Nephron progenitor cell (in vitro differentiated cells): Measurements from ENCODE around the gene TNS4.

Experiments used
- DNase-seq: peaks from one replicate; pipeline ENCODE4 v3.0.0; 2021
- H3K27ac Mint-ChIP-seq: 2 replicates; pipeline ENCODE4 v1.8.0; 2021; ENCODE audit warnings: mild to moderate bottlenecking, moderate library complexity, mixed read lengths
- H3K27me3 Mint-ChIP-seq: 2 replicates; pipeline ENCODE4 v1.8.0; 2021; ENCODE audit warnings: mild to moderate bottlenecking, low read depth, mixed read lengths; ENCODE audit not compliant: poor library complexity
- H3K36me3 Mint-ChIP-seq: 2 replicates; pipeline ENCODE4 v1.8.0; 2021; ENCODE audit warnings: low read depth, mixed read lengths
- H3K4me1 Mint-ChIP-seq: 2 replicates; pipeline ENCODE4 v1.8.0; 2021; ENCODE audit warnings: mixed read lengths
- H3K4me3 Mint-ChIP-seq: 2 replicates; pipeline ENCODE4 v1.8.0; 2021; ENCODE audit warnings: mild to moderate bottlenecking, moderate library complexity, mixed read lengths
- H3K9me3 Mint-ChIP-seq: 2 replicates; pipeline ENCODE4 v1.8.0; 2021; ENCODE audit warnings: mild to moderate bottlenecking, moderate library complexity, mixed read lengths
- TF ChIP-seq, protein P1 (sequence below): fragments of 200-600 bp; sonication (generic); IDR thresholded peaks from 2 replicates; pipeline ENCODE4 v1.5.0; 2021; ENCODE audit warnings: antibody characterized with exemption

The TNS4 gene

DNA sequence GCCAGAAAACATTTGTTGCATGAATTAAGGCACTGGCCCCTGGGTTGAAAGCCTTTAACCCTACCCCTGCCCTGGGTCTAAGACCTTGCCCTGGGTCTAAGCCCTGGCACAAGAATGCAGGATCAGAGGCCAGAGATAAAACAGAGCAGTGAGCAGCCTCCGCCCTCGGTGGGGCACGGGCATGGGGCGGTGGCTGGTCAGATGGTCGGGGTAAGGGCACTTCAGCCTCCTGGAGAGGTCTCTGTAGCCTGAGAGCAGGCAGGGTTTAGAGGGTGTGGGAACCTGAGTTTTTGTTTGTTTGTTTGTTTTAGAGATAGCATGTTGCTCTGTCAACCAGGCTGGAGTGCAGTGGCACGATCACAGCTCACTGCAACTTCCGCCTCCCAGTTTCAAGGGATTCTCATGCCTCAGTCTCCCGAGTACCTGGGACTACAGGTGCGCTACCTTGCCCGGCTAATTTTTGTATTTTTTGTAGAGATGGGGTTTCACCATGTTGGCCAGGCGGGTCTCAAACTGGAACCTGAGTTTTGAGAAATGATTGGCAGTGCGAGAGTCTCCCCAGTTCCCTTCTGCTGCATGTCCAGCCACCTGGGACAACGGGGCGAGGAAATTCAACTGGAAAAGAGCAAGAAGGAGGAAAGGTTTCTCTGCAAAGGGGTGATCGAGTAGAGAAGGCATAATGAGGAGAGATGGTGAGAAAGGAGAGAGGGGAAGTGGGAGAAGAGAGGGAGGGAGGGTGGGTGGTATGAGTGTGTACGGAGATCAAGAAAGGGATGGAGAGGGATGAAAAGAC lies 27.7 kb downstream of the TNS4 start:
- Mint-ChIP-seq H3K4me3 (no peak overlapping the region), H3K27ac (no peak overlapping the region), H3K9me3 (peaks cover 23% of the 10 kb centered on the region), H3K27me3 (peaks cover 3% of the 10 kb centered on the region), H3K4me1 (peaks cover 50% of the 10 kb centered on the region), H3K36me3 (peaks cover 19% of the 10 kb centered on the region)
- DNase-seq = no peak
- TF ChIP-seq, protein P1, sequence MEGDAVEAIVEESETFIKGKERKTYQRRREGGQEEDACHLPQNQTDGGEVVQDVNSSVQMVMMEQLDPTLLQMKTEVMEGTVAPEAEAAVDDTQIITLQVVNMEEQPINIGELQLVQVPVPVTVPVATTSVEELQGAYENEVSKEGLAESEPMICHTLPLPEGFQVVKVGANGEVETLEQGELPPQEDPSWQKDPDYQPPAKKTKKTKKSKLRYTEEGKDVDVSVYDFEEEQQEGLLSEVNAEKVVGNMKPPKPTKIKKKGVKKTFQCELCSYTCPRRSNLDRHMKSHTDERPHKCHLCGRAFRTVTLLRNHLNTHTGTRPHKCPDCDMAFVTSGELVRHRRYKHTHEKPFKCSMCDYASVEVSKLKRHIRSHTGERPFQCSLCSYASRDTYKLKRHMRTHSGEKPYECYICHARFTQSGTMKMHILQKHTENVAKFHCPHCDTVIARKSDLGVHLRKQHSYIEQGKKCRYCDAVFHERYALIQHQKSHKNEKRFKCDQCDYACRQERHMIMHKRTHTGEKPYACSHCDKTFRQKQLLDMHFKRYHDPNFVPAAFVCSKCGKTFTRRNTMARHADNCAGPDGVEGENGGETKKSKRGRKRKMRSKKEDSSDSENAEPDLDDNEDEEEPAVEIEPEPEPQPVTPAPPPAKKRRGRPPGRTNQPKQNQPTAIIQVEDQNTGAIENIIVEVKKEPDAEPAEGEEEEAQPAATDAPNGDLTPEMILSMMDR = no peak

DNA sequence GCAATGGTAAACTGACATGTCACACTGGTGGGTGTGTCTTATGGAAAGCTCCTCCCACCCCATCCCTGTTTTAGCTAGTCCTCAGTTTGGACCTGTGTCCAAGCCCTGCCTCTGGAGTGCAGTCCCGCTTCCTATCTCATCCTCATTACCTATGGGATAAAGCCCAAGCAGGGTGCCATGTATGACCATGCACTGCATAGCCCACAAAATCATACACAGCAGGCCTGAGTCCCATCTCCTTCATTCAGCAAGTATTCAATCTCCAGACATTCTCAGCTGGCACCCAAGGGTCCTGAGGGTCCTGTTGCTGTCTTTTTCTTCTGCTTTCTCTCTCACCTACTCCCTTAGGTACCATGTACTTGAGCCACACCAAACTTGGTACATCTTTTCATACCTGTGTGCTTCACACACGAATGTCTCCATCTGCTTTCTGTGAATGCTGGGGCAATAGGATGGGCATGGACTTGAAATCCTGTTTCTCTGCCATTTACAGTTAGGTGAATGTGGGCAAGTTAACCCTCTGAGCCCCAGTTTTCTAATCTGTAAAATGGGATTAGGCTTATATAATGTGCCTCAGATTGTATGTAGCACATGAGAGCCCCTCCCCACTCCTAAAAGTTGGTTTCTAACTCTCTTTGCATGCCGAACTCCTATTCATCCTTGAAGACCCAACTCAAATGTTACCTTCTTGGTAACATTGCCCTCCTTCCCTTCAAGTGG lies 28.5 kb downstream of the TNS4 start:
- no peak overlapping the region for H3K27ac Mint-ChIP-seq
- H3K4me1 Mint-ChIP-seq = peaks cover 50% of the 10 kb centered on the region
- peaks cover 3% of the 10 kb centered on the region for H3K27me3 Mint-ChIP-seq
- TF ChIP-seq, protein P1 = no peak
- no peak overlapping the region for H3K4me3 Mint-ChIP-seq
- no peak for DNase-seq
- peaks cover 19% of the 10 kb centered on the region for H3K36me3 Mint-ChIP-seq
- H3K9me3 Mint-ChIP-seq = peaks cover 23% of the 10 kb centered on the region

DNA sequence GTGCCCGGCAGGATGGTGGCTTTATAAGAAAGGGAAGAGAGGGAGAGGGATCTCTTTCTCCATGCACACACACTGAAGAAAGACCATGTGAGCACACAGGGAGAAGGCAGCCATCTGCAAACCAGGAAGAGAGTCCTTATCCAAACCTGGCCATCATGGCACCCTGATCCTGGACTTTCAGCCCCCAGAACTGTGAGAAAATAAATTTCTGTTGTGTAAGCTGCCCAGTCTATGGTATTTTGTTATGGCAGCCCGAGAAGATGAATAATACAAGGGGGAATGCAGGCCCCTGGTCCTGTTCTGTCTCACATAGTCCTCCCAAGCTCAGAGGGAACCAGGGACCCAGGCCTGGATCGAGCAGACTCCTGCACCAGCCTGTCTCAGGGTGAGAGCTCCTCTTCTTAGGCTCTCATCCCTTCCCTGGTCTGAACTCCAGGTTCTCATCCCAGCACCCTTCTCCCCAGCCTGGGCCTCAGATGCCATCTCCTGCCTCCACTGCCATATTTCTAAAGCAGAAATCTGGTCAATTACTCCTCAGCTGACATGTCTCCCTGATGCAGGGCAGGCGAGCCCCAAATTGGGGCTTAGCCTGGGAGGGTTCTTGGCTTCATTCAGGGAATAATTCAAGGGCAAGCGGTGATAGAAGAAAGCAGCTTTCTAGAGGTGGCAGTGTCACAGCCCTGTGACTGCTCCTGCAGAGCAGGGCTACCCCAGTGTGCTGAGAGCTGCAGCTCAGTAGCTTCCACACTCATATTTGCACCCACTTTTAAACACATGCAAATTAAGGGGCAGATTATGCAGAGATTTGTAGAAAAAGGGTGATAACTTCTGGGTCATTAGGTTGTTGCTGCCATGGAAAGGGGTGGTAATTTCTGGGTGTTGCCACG lies 29.3 kb downstream of the TNS4 start:
- no peak for DNase-seq
- Mint-ChIP-seq H3K27me3 (peaks cover 8% of the 10 kb centered on the region), H3K4me3 (no peak overlapping the region), H3K27ac (no peak overlapping the region), H3K4me1 (peaks cover 50% of the 10 kb centered on the region), H3K9me3 (peaks cover 23% of the 10 kb centered on the region), H3K36me3 (peaks cover 19% of the 10 kb centered on the region)
- TF ChIP-seq, protein P1 = no peak

DNA sequence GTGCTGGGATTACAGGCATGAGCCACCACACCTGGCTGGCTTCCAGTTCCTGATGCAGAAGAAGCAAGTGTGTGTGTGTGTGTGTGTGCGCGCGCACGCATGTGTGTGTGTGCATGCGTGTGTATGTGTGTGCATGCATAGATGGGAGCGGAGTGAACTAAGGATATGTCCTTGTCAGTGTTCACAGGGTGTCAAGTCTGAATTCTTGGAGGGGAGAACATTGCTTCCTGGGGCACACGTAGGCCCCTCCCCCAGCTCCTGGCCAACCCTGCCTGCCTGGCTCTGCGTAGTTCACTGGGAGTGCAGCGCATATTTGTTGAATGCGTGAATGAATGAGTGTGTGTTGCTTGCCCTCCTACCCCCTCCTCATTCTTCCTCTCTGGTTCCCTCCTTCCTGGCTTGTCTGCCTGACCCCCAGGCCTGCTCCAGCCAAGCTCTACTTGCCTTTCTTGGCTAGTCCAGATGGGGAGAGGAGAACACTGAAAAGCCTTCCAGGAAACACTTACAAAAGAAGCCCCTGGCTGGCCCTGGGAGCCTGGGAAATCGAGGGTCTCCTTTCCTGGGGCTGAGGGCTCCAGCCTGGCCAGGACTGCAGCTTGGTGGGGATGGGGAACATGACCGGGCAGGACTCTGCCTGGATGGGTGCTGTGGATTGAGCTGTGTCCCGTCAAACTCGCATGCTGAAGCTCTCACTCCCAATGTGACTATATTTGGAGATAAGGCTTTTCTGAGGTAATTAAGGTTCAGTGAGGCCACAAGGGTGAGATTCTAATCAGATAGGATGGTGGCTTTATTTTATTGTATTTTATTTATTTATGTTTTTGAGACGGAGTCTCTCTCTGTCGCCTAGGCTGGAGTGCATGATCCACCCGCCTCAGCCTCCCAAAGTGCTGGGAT lies 30.2 kb downstream of the TNS4 start:
- H3K27ac Mint-ChIP-seq = peak overlapping the region; percentile 84
- H3K4me1 Mint-ChIP-seq = peaks cover 47% of the 10 kb centered on the region
- H3K36me3 Mint-ChIP-seq = peaks cover 19% of the 10 kb centered on the region
- no peak overlapping the region for H3K4me3 Mint-ChIP-seq
- H3K9me3 Mint-ChIP-seq = peaks cover 23% of the 10 kb centered on the region
- H3K27me3 Mint-ChIP-seq = peaks cover 11% of the 10 kb centered on the region
- TF ChIP-seq, protein P1 = no peak
- no peak for DNase-seq
